IPS-NIHi7 (cell line): ENCODE data around the gene CLCF1.

Experiments used
- DNase-seq: peaks from one replicate; pipeline ENCODE4 v3.0.0; 2012; ENCODE audit warnings: mixed read lengths; ENCODE audit errors: extremely low spot score

The CLCF1 gene

GRCh38 chr11:67372993-67373647 lies at the start of gene CLCF1:
CLCF1 (minus strand) TSS chr11:67373598; CDS start chr11:67373539, 59 bp downstream.
- peak; percentile 67 for DNase-seq

- DNase-seq: no peak
Observed at GRCh38 chr11:67422891-67423290, 49.5 kb upstream of the CLCF1 start.

GRCh38 chr11:67421430-67422031 lies 48.1 kb upstream of the CLCF1 start:
- DNase-seq: no peak

- DNase-seq: peak; percentile 98
Observed at GRCh38 chr11:67420646-67421429, 47.4 kb upstream of the CLCF1 start.

DNA sequence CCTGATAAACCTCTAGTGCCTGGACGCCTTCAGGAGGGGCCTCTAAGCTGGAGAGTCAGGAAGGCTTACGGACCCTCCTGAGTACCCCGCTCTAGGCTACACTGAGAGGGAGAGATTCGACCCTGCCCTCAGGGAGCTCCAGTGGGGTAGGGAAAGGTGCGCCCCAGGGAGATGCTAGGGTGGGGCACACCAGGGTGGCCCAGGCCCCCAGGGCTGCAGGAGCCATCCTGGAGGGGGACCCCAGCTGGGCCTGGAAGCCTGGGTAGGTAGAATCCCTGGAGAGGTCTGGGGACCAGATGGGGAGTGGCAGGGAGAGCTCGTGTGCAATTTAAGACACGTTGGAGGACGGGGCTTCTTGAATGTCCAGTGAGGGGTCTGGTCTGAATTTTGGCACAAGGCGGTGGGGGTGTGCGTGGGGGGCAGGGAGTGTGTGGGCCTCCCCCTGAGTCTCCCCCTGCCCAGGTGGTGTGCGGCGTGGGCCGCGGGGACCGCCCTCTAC lies 46.8 kb upstream of the CLCF1 start:
- no peak for DNase-seq

- no peak for DNase-seq
Observed at GRCh38 chr11:67419325-67420049, 46.1 kb upstream of the CLCF1 start.

- DNase-seq: no peak
Observed at GRCh38 chr11:67418476-67419281, 45.3 kb upstream of the CLCF1 start.

- DNase-seq: no peak
Observed at GRCh38 chr11:67417425-67417824, 44.0 kb upstream of the CLCF1 start.

GRCh38 chr11:67416416-67417335 lies 43.3 kb upstream of the CLCF1 start:
- no peak for DNase-seq

GRCh38 chr11:67415501-67416304 lies 42.3 kb upstream of the CLCF1 start, which contains the start of gene CARNS1:
CARNS1 (plus strand) TSS chr11:67415678; CDS start chr11:67416200, 522 bp downstream.
- peak; percentile 44 for DNase-seq

- DNase-seq: no peak
Observed at GRCh38 chr11:67413266-67413849, 40.0 kb upstream of the CLCF1 start.

GRCh38 chr11:67412495-67413179 lies 39.2 kb upstream of the CLCF1 start:
- DNase-seq: no peak

- no peak for DNase-seq
Observed at GRCh38 chr11:67411785-67412152, 38.4 kb upstream of the CLCF1 start.

DNA sequence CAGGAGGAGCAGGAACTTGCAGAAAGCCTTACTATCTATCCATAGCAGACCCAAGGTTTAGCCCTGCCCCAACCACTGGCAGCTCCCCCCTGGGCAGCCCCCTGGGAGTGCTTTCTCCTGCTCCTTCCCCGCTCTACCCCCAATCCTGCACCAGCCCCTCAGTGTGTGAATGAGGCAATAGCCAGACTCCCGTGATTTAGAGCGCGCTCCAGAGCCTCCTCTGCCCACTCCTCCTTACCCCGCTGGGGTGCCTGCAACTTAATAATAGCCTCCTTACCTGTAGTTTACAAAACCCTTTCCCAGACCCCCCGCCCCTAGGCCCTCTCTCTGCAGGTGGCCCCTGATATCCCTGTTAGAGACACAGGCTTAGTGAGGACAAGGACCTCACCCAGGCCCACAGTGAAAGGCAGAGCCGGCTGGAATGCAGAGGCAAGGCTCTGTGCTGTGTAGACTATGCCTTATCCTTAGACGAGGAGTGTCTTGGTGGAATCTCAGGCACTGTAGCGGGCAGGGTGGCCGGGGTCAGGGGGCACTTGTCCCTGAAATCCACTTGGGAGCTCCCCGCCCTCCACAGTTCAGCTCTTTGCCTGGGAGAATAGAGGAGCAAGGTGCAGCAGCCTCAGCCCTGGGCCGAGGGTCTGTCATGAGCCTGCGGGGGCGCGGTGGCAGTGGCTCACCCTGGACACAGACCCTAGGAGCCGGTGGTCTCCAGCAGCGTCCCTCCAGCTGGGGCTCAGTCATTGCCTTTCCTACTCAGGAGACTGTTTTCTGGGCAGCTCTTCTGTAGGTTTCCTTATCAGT lies 37.8 kb upstream of the CLCF1 start:
- no peak for DNase-seq

- no peak for DNase-seq
Observed at GRCh38 chr11:67410369-67410831, 37.0 kb upstream of the CLCF1 start.

DNA sequence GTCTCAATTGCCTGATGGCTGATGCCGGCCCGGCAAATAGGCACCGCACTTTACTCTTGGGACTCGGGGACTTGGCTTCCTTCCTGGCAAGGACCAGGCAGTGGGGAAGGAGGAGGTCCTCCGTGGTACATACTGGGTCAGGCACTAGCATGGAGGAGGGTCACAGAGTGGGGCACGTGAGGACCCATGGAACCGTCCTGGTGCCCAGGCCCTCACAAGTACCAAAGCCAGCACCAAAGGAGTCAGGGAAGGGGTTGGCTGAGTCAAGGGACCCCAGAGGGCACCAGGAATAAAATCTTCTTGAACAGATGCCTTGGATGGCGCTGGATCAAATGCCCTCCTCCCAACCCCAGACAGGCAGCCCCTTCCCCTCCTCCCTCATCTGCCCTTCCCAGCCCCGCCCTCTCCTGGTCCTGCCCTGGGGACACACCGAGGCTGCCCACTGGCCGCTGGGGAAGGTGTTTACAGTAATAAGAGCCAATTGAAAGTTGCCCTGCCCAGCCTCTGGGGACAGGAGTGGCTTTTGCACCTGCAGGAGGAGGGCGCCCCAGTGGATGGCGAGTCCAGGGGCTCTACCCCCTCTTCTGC lies 36.5 kb upstream of the CLCF1 start:
- peak; percentile 84 for DNase-seq

GRCh38 chr11:67409261-67409666 lies 35.9 kb upstream of the CLCF1 start:
- no peak for DNase-seq
